ENCODE results near the gene EVA1A. TPM values are rescaled to one million over a fixed set of nuclear protein-coding genes. Genes with fewer than 3 reads are reported as not detected.
A peak's percentile ranks its signal among the peaks of the same experiment; 100 is the strongest.

Gene EVA1A
- total RNA-seq, 4 donors from 2014 or later: 0.17 to 1.2 (median 0.69) TPM; not detected in 1

- no peak overlapping the region for H3K27ac ChIP-seq (replicated peaks in 1 of 4)
- H3K4me1 ChIP-seq: no peaks in the 10 kb centered on the region
- 87% methylated on average over 3 of the region's 3 CpGs for WGBS
- peak; percentile 85 for DNase-seq (ENCODE audit: extremely low spot score)
- H3K4me3 ChIP-seq: no peak overlapping the region
- intact Hi-C loops (cut with DNase I): no loop called here
- TF ChIP-seq POLR2A (IDR thresholded peaks at IDR 0.05; ENCODE audit: low read depth): no peak
- TF ChIP-seq POLR2AphosphoS5 (IDR thresholded peaks at IDR 0.05): no peak
- TF ChIP-seq CTCF (IDR thresholded peaks at IDR 0.05): no peak
- H3K27me3 ChIP-seq: no peaks in the 10 kb centered on the region
- no peaks in the 10 kb centered on the region for H3K9me3 ChIP-seq
- H3K36me3 ChIP-seq: no peaks in the 10 kb centered on the region
These were observed 15.4 kb downstream of the EVA1A start for GRCh38 chr2:75545387-75545786.

GRCh38 chr2:75543446-75543845 lies 17.3 kb downstream of the EVA1A start:
- 89% methylated on average over 4 of the region's 4 CpGs for WGBS

GRCh38 chr2:75541430-75541829 lies 19.3 kb downstream of the EVA1A start:
- 93% methylated on average over 3 of the region's 3 CpGs for WGBS
- Histone ChIP-seq H3K9me3 (no peaks in the 10 kb centered on the region), H3K36me3 (no peaks in the 10 kb centered on the region), H3K4me3 (no peak overlapping the region), H3K27ac (replicated peaks in 1 of 4) (no peak overlapping the region), H3K27me3 (no peaks in the 10 kb centered on the region), H3K4me1 (no peaks in the 10 kb centered on the region)
- intact Hi-C loops (cut with DNase I): no loop called here
- TF ChIP-seq CTCF (IDR thresholded peaks at IDR 0.05) (no peak), POLR2A (IDR thresholded peaks at IDR 0.05; ENCODE audit: low read depth) (no peak), EP300 (IDR thresholded peaks at IDR 0.05) (no peak), POLR2AphosphoS5 (IDR thresholded peaks at IDR 0.05) (no peak)
- DNase-seq (ENCODE audit: extremely low spot score): peak; percentile 86

More at GRCh38 chr2:75543446-75543845, 17.3 kb downstream of the EVA1A start:
- Histone ChIP-seq H3K27ac (replicated peaks in 1 of 4) (no peak overlapping the region), H3K36me3 (no peaks in the 10 kb centered on the region), H3K4me3 (no peak overlapping the region), H3K9me3 (no peaks in the 10 kb centered on the region), H3K27me3 (no peaks in the 10 kb centered on the region), H3K4me1 (no peaks in the 10 kb centered on the region)
- DNase-seq (ENCODE audit: extremely low spot score): peak; percentile 68
- intact Hi-C loops (cut with DNase I): no loop called here
- no peak for TF ChIP-seq POLR2A (IDR thresholded peaks at IDR 0.05; ENCODE audit: low read depth)
- TF ChIP-seq CTCF (IDR thresholded peaks at IDR 0.05): no peak
- TF ChIP-seq EP300 (IDR thresholded peaks at IDR 0.05): no peak
- TF ChIP-seq POLR2AphosphoS5 (IDR thresholded peaks at IDR 0.05): no peak

- H3K9me3 ChIP-seq: no peaks in the 10 kb centered on the region
- H3K4me1 ChIP-seq: no peaks in the 10 kb centered on the region
- intact Hi-C loops (cut with DNase I): no loop called here
- H3K4me3 ChIP-seq: no peak overlapping the region
- peak; percentile 37 for DNase-seq (ENCODE audit: extremely low spot score)
- 81% methylated on average over 4 of the region's 4 CpGs for WGBS
- no peaks in the 10 kb centered on the region for H3K36me3 ChIP-seq
- H3K27ac ChIP-seq (replicated peaks in 1 of 4): no peak overlapping the region
- TF ChIP-seq POLR2AphosphoS5 (IDR thresholded peaks at IDR 0.05): no peak
- no peak for TF ChIP-seq CTCF (IDR thresholded peaks at IDR 0.05)
- TF ChIP-seq POLR2A (IDR thresholded peaks at IDR 0.05; ENCODE audit: low read depth): no peak
- no peak for TF ChIP-seq EP300 (IDR thresholded peaks at IDR 0.05)
- H3K27me3 ChIP-seq: no peaks in the 10 kb centered on the region
These were observed 19.7 kb downstream of the EVA1A start for GRCh38 chr2:75540994-75541393.
